Activated CD4-positive, alpha-beta memory T cell treated with anti-CD3 and anti-CD28 coated beads, Interleukin-2, amount 10 ng/mL, durations not matched to agents 7 days and 5 days (primary cell): ENCODE data around the gene ADGRG1. TPM values are rescaled to one million over a fixed set of nuclear protein-coding genes. Genes with fewer than 3 reads are reported as not detected.

Experiments used
- CTCF ChIA-PET: fragments of 350-600 bp; sonication (Branson Sonifier 250); formaldehyde crosslinking; loops from one replicate; lab custom pipeline; 2021; ENCODE audit warnings: antibody characterized with exemption, inconsistent platforms; lab: Charles Lee
- POLR2A ChIA-PET: fragments of 350-600 bp; sonication (Branson Sonifier 250); formaldehyde crosslinking; loops from one replicate; lab custom pipeline; 2021; ENCODE audit warnings: antibody characterized with exemption; lab: Charles Lee
- DNase-seq: peaks from one replicate; pipeline ENCODE4 v3.0.0-alpha.2; 2020
- H3K27ac Mint-ChIP-seq: one replicate; pipeline ENCODE4 v1.8.0; 2021; ENCODE audit warnings: mild to moderate bottlenecking, mixed read lengths
- H3K27me3 Mint-ChIP-seq: one replicate; pipeline ENCODE4 v1.8.0; 2021; ENCODE audit warnings: mixed read lengths
- H3K36me3 Mint-ChIP-seq: one replicate; pipeline ENCODE4 v1.8.0; 2021; ENCODE audit warnings: low read depth, mixed read lengths
- H3K4me1 Mint-ChIP-seq: one replicate; pipeline ENCODE4 v1.8.0; 2021; ENCODE audit warnings: mixed read lengths
- H3K4me3 Mint-ChIP-seq: one replicate; pipeline ENCODE4 v1.8.0; 2021; ENCODE audit warnings: mild to moderate bottlenecking, mixed read lengths
- H3K9me3 Mint-ChIP-seq: one replicate; pipeline ENCODE4 v1.8.0; 2021; ENCODE audit warnings: mixed read lengths
- total RNA-seq, 2 experiments: library from RNA; stranded (reverse); gene quantifications; one replicate each; pipeline ENCODE4 v1.2.3, GENCODE V29; 2021

The ADGRG1 gene
- total RNA-seq, 2 experiments from 2014 or later, result 7.4 to 8.3 TPM

GRCh38 chr16:57632568-57632967 lies 4.1 kb downstream of the ADGRG1 start:
- Mint-ChIP-seq H3K36me3 (no peaks in the 10 kb centered on the region), H3K4me1 (peaks cover 13% of the 10 kb centered on the region), H3K27ac (no peak overlapping the region), H3K9me3 (no peaks in the 10 kb centered on the region), H3K27me3 (peaks cover 40% of the 10 kb centered on the region), H3K4me3 (no peak overlapping the region)
- POLR2A ChIA-PET, result interaction anchor here (2.0 kb wide), 1 partner anchor 23 kb away, joined by 5 read pairs; no protein-coding TSS in a partner anchor
- no peak for DNase-seq
- CTCF ChIA-PET, result interaction anchor here (1.3 kb wide), 1 partner anchor 42 kb away, joined by 3 read pairs; no protein-coding TSS in a partner anchor

GRCh38 chr16:57633383-57634064 lies 5.1 kb downstream of the ADGRG1 start:
- H3K4me1 Mint-ChIP-seq, result peaks cover 7% of the 10 kb centered on the region
- H3K27me3 Mint-ChIP-seq, result peaks cover 46% of the 10 kb centered on the region
- ChIA-PET POLR2A (interaction anchor here (0.9 to 2.0 kb wide), 2 partner anchors 14 to 24 kb away, joined by 3 to 5 read pairs; no protein-coding TSS in a partner anchor), CTCF (interaction anchor here (0.6 to 1.3 kb wide), 3 partner anchors 18 to 128 kb away, joined by 3 read pairs; no protein-coding TSS in a partner anchor)
- DNase-seq, result no peak
- H3K36me3 Mint-ChIP-seq, result no peaks in the 10 kb centered on the region
- no peak overlapping the region for H3K27ac Mint-ChIP-seq
- H3K9me3 Mint-ChIP-seq, result no peaks in the 10 kb centered on the region
- H3K4me3 Mint-ChIP-seq, result no peak overlapping the region

GRCh38 chr16:57634171-57634570 lies 5.7 kb downstream of the ADGRG1 start:
- DNase-seq, result no peak
- H3K4me1 Mint-ChIP-seq, result peaks cover under 1% of the 10 kb centered on the region
- no peak overlapping the region for H3K27ac Mint-ChIP-seq
- H3K27me3 Mint-ChIP-seq, result peaks cover 41% of the 10 kb centered on the region
- H3K4me3 Mint-ChIP-seq, result no peak overlapping the region
- CTCF ChIA-PET, result interaction anchor here (6.8 kb wide), 1 partner anchor 14 kb away, joined by 37 read pairs; no protein-coding TSS in a partner anchor
- no peaks in the 10 kb centered on the region for H3K9me3 Mint-ChIP-seq
- no peaks in the 10 kb centered on the region for H3K36me3 Mint-ChIP-seq
- POLR2A ChIA-PET, result interaction anchor here (2.0 kb wide), 1 partner anchor 24 kb away, joined by 5 read pairs; no protein-coding TSS in a partner anchor

GRCh38 chr16:57635266-57636097 lies 7.1 kb downstream of the ADGRG1 start:
- H3K9me3 Mint-ChIP-seq, result no peaks in the 10 kb centered on the region

GRCh38 chr16:57636184-57636583 lies 7.8 kb downstream of the ADGRG1 start:
- ChIA-PET POLR2A (interaction anchor here (1.0 kb wide), 1 partner anchor 27 kb away, joined by 3 read pairs; no protein-coding TSS in a partner anchor), CTCF (interaction anchor here (3.6 to 6.8 kb wide), 2 partner anchors 12 to 45 kb away, joined by 15 to 37 read pairs; no protein-coding TSS in a partner anchor)
- H3K27me3 Mint-ChIP-seq, result peaks cover 43% of the 10 kb centered on the region
- no peaks in the 10 kb centered on the region for H3K4me1 Mint-ChIP-seq
- no peak overlapping the region for H3K4me3 Mint-ChIP-seq
- DNase-seq, result no peak
- H3K36me3 Mint-ChIP-seq, result no peaks in the 10 kb centered on the region
- no peak overlapping the region for H3K27ac Mint-ChIP-seq
- no peaks in the 10 kb centered on the region for H3K9me3 Mint-ChIP-seq

More at GRCh38 chr16:57635266-57636097, 7.1 kb downstream of the ADGRG1 start:
- Mint-ChIP-seq H3K27me3 (peaks cover 46% of the 10 kb centered on the region), H3K36me3 (no peaks in the 10 kb centered on the region), H3K27ac (no peak overlapping the region), H3K4me3 (no peak overlapping the region), H3K4me1 (no peaks in the 10 kb centered on the region)
- ChIA-PET CTCF (interaction anchor here (6.8 kb wide), 1 partner anchor 13 kb away, joined by 37 read pairs; no protein-coding TSS in a partner anchor), POLR2A (interaction anchor here (1.0 kb wide), 1 partner anchor 26 kb away, joined by 3 read pairs; no protein-coding TSS in a partner anchor)
- DNase-seq, result no peak

GRCh38 chr16:57637020-57637419 lies 8.6 kb downstream of the ADGRG1 start:
- POLR2A ChIA-PET, result interaction anchor here (1.4 kb wide), 1 partner anchor 10 kb away, joined by 6 read pairs; no protein-coding TSS in a partner anchor
- Mint-ChIP-seq H3K4me3 (no peak overlapping the region), H3K27ac (no peak overlapping the region)

GRCh38 chr16:57637424-57637823 lies 9.0 kb downstream of the ADGRG1 start:
- no peaks in the 10 kb centered on the region for H3K9me3 Mint-ChIP-seq

More at GRCh38 chr16:57637020-57637419, 8.6 kb downstream of the ADGRG1 start:
- DNase-seq, result no peak
- Mint-ChIP-seq H3K9me3 (no peaks in the 10 kb centered on the region), H3K27me3 (peaks cover 43% of the 10 kb centered on the region), H3K4me1 (no peaks in the 10 kb centered on the region), H3K36me3 (no peaks in the 10 kb centered on the region)
- CTCF ChIA-PET, result interaction anchor here (0.6 to 6.8 kb wide), 4 partner anchors 11 to 361 kb away, joined by 3 to 37 read pairs (median 10); no protein-coding TSS in a partner anchor

GRCh38 chr16:57637965-57638364 lies 9.5 kb downstream of the ADGRG1 start:
- Mint-ChIP-seq H3K4me3 (no peak overlapping the region), H3K36me3 (no peaks in the 10 kb centered on the region), H3K9me3 (no peaks in the 10 kb centered on the region), H3K27me3 (peaks cover 41% of the 10 kb centered on the region), H3K4me1 (no peaks in the 10 kb centered on the region), H3K27ac (no peak overlapping the region)
- CTCF ChIA-PET, result interaction anchor here (0.7 to 6.8 kb wide), 6 partner anchors 9 to 47 kb away, joined by 3 to 37 read pairs (median 4); no protein-coding TSS in a partner anchor
- no peak for DNase-seq
- POLR2A ChIA-PET, result interaction anchor here (0.9 to 1.8 kb wide), 3 partner anchors 10 to 191 kb away, joined by 3 to 6 read pairs (median 4); partner anchors contain the start of genes CIAPIN1 and COQ9

More at GRCh38 chr16:57637424-57637823, 9.0 kb downstream of the ADGRG1 start:
- Mint-ChIP-seq H3K4me3 (no peak overlapping the region), H3K27me3 (peaks cover 41% of the 10 kb centered on the region), H3K36me3 (no peaks in the 10 kb centered on the region), H3K4me1 (no peaks in the 10 kb centered on the region), H3K27ac (no peak overlapping the region)
- ChIA-PET POLR2A (interaction anchor here (0.9 to 1.8 kb wide), 3 partner anchors 10 to 190 kb away, joined by 3 to 6 read pairs (median 4); partner anchors contain the start of genes CIAPIN1 and COQ9), CTCF (interaction anchor here (0.6 to 6.8 kb wide), 6 partner anchors 8 to 361 kb away, joined by 3 to 37 read pairs (median 4); no protein-coding TSS in a partner anchor)
- DNase-seq, result no peak

GRCh38 chr16:57638381-57638780 lies 10.0 kb downstream of the ADGRG1 start:
- ChIA-PET CTCF (interaction anchor here (1.2 to 6.8 kb wide), 5 partner anchors 9 to 47 kb away, joined by 3 to 37 read pairs (median 4); no protein-coding TSS in a partner anchor), POLR2A (interaction anchor here (0.9 to 2.0 kb wide), 4 partner anchors 9 to 191 kb away, joined by 3 to 6 read pairs (median 5); partner anchors contain the start of genes CIAPIN1 and COQ9)
- DNase-seq, result no peak
- Mint-ChIP-seq H3K4me3 (no peak overlapping the region), H3K36me3 (no peaks in the 10 kb centered on the region), H3K4me1 (peaks cover 2% of the 10 kb centered on the region), H3K27me3 (peaks cover 41% of the 10 kb centered on the region), H3K27ac (no peak overlapping the region), H3K9me3 (no peaks in the 10 kb centered on the region)

GRCh38 chr16:57639172-57639887 lies 10.9 kb downstream of the ADGRG1 start:
- peaks cover 2% of the 10 kb centered on the region for H3K4me1 Mint-ChIP-seq
- H3K9me3 Mint-ChIP-seq, result no peaks in the 10 kb centered on the region
- no peak overlapping the region for H3K27ac Mint-ChIP-seq
- CTCF ChIA-PET, result interaction anchor here (1.2 to 6.8 kb wide), 5 partner anchors 9 to 49 kb away, joined by 3 to 37 read pairs (median 4); no protein-coding TSS in a partner anchor
- POLR2A ChIA-PET, result interaction anchor here (1.8 to 2.0 kb wide), 2 partner anchors 46 to 192 kb away, joined by 4 to 6 read pairs; partner anchors contain the start of genes CIAPIN1 and COQ9
- H3K27me3 Mint-ChIP-seq, result peaks cover 41% of the 10 kb centered on the region
- no peak for DNase-seq
- H3K4me3 Mint-ChIP-seq, result no peak overlapping the region
- no peaks in the 10 kb centered on the region for H3K36me3 Mint-ChIP-seq

GRCh38 chr16:57640185-57640584 lies 11.8 kb downstream of the ADGRG1 start:
- POLR2A ChIA-PET, result interaction anchor here (2.0 to 2.4 kb wide), 2 partner anchors 38 to 47 kb away, joined by 6 to 11 read pairs; no protein-coding TSS in a partner anchor
- Mint-ChIP-seq H3K36me3 (no peaks in the 10 kb centered on the region), H3K27ac (no peak overlapping the region), H3K9me3 (no peaks in the 10 kb centered on the region), H3K4me1 (peaks cover 2% of the 10 kb centered on the region), H3K4me3 (no peak overlapping the region), H3K27me3 (peaks cover 41% of the 10 kb centered on the region)
- CTCF ChIA-PET, result interaction anchor here (1.4 to 6.8 kb wide), 4 partner anchors 8 to 49 kb away, joined by 4 to 37 read pairs (median 6); no protein-coding TSS in a partner anchor
- no peak for DNase-seq
